ENCODE measurements around the gene PLA2G6. TPM values are rescaled to one million over a fixed set of nuclear protein-coding genes. Genes with fewer than 3 reads are reported as not detected.

Gene PLA2G6
- total RNA-seq, 2 donors from 2014 or later, result 24.1 to 38.5 TPM

GRCh38 chr22:38171927-38172831 is 9.5 kb downstream of the PLA2G6 start:
- no peak overlapping the region for H3K27ac ChIP-seq
- no peak overlapping the region for H3K9ac ChIP-seq (ENCODE audit: low read depth in 2 of 2, low read length in 2 of 2)
- H3K9me3 ChIP-seq, result no peaks in the 10 kb centered on the region
- DNase-seq, result no peak
- intact Hi-C loops (cut with DNase I), result no loop called here
- no peak for TF ChIP-seq CTCF (IDR thresholded peaks at IDR 0.05)
- no peaks in the 10 kb centered on the region for H3K4me1 ChIP-seq
- no peak overlapping the region for H3K4me3 ChIP-seq
- H3K36me3 ChIP-seq, result no peaks in the 10 kb centered on the region
- no peaks in the 10 kb centered on the region for H3K27me3 ChIP-seq

GRCh38 chr22:38170469-38170868 is 11.2 kb downstream of the PLA2G6 start:
- intact Hi-C loops (cut with DNase I), result no loop called here
- Histone ChIP-seq H3K9ac (ENCODE audit: low read depth in 2 of 2, low read length in 2 of 2) (no peak overlapping the region), H3K9me3 (no peaks in the 10 kb centered on the region), H3K4me1 (no peaks in the 10 kb centered on the region), H3K36me3 (no peaks in the 10 kb centered on the region), H3K27me3 (no peaks in the 10 kb centered on the region), H3K4me3 (no peak overlapping the region), H3K27ac (no peak overlapping the region)
- TF ChIP-seq CTCF (IDR thresholded peaks at IDR 0.05), result no peak
- DNase-seq, result no peak

GRCh38 chr22:38169116-38169515 is 12.5 kb downstream of the PLA2G6 start:
- Histone ChIP-seq H3K4me1 (no peaks in the 10 kb centered on the region), H3K9me3 (no peaks in the 10 kb centered on the region), H3K36me3 (no peaks in the 10 kb centered on the region), H3K9ac (ENCODE audit: low read depth in 2 of 2, low read length in 2 of 2) (no peak overlapping the region), H3K27me3 (no peaks in the 10 kb centered on the region), H3K27ac (no peak overlapping the region), H3K4me3 (no peak overlapping the region)
- intact Hi-C loops (cut with DNase I), result no loop called here
- DNase-seq, result no peak
- no peak for TF ChIP-seq CTCF (IDR thresholded peaks at IDR 0.05)

GRCh38 chr22:38167988-38168407 is 13.6 kb downstream of the PLA2G6 start:
- no peak for DNase-seq
- H3K9me3 ChIP-seq, result no peaks in the 10 kb centered on the region
- no peaks in the 10 kb centered on the region for H3K36me3 ChIP-seq
- no peak overlapping the region for H3K27ac ChIP-seq
- H3K9ac ChIP-seq (ENCODE audit: low read depth in 2 of 2, low read length in 2 of 2), result no peak overlapping the region
- H3K4me3 ChIP-seq, result no peak overlapping the region
- intact Hi-C loops (cut with DNase I), result no loop called here
- no peaks in the 10 kb centered on the region for H3K27me3 ChIP-seq
- no peak for TF ChIP-seq CTCF (IDR thresholded peaks at IDR 0.05)
- H3K4me1 ChIP-seq, result no peaks in the 10 kb centered on the region

- Histone ChIP-seq H3K27ac (no peak overlapping the region), H3K27me3 (no peaks in the 10 kb centered on the region), H3K36me3 (no peaks in the 10 kb centered on the region), H3K9me3 (no peaks in the 10 kb centered on the region), H3K4me1 (no peaks in the 10 kb centered on the region), H3K4me3 (no peak overlapping the region), H3K9ac (ENCODE audit: low read depth in 2 of 2, low read length in 2 of 2) (no peak overlapping the region)
- TF ChIP-seq CTCF (IDR thresholded peaks at IDR 0.05), result no peak
- intact Hi-C loops (cut with DNase I), result no loop called here
- DNase-seq, result no peak
Measured at GRCh38 chr22:38165922-38166593, 15.6 kb downstream of the PLA2G6 start.

All from colonic mucosa (tissue), 4 donors.